Activated naive CD8-positive, alpha-beta T cell (primary cell): Measurements from ENCODE around the gene SHISA5.

Source experiments
- H3K27ac Mint-ChIP-seq: one replicate; pipeline ENCODE4 v1.8.0; 2021; ENCODE audit warnings: mixed read lengths
- H3K27me3 Mint-ChIP-seq: one replicate; pipeline ENCODE4 v1.8.0; 2021; ENCODE audit warnings: mixed read lengths
- H3K36me3 Mint-ChIP-seq: one replicate; pipeline ENCODE4 v1.8.0; 2021; ENCODE audit warnings: mixed read lengths
- H3K4me1 Mint-ChIP-seq: one replicate; pipeline ENCODE4 v1.8.0; 2021; ENCODE audit warnings: low read depth, mixed read lengths
- H3K4me3 Mint-ChIP-seq: one replicate; pipeline ENCODE4 v1.8.0; 2021; ENCODE audit warnings: mild to moderate bottlenecking, mixed read lengths
- H3K9me3 Mint-ChIP-seq: one replicate; pipeline ENCODE4 v1.8.0; 2021; ENCODE audit warnings: low read depth, mixed read lengths

The SHISA5 gene

GRCh38 chr3:48437812-48438211 lies 66.2 kb downstream of the SHISA5 start:
- peak overlapping the region; percentile 1 for H3K27ac Mint-ChIP-seq
- H3K4me3 Mint-ChIP-seq = no peak overlapping the region
- H3K27me3 Mint-ChIP-seq = no peaks in the 10 kb centered on the region
- H3K36me3 Mint-ChIP-seq = no peaks in the 10 kb centered on the region
- H3K4me1 Mint-ChIP-seq = peaks cover 38% of the 10 kb centered on the region
- H3K9me3 Mint-ChIP-seq = no peaks in the 10 kb centered on the region

DNA sequence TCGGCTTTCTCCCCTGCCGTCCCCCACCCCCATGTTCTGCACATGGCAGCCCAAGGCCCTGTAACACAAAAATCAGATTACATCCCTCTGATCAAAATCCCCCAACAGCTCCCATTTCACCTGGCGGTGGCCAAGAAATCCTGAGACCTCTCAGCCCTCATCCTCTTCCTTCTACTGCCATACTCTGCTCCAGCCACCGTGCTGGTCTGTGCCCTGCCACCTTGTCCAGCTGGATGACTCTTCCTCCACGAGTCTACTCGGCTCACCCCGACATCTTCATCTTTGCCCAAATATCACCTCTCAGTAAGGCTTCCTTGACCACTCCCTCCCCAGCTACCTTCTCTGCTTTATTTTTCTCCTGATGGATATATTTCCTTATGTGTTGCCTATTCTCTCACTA lies 67.1 kb downstream of the SHISA5 start:
- H3K27ac Mint-ChIP-seq = no peak overlapping the region
- H3K4me3 Mint-ChIP-seq = no peak overlapping the region
- no peaks in the 10 kb centered on the region for H3K9me3 Mint-ChIP-seq
- H3K36me3 Mint-ChIP-seq = no peaks in the 10 kb centered on the region
- H3K4me1 Mint-ChIP-seq = peaks cover 33% of the 10 kb centered on the region
- no peaks in the 10 kb centered on the region for H3K27me3 Mint-ChIP-seq

GRCh38 chr3:48436477-48436787 lies 67.5 kb downstream of the SHISA5 start:
- Mint-ChIP-seq H3K27ac (no peak overlapping the region), H3K27me3 (no peaks in the 10 kb centered on the region), H3K9me3 (no peaks in the 10 kb centered on the region), H3K36me3 (no peaks in the 10 kb centered on the region), H3K4me3 (no peak overlapping the region), H3K4me1 (peaks cover 28% of the 10 kb centered on the region)

- H3K9me3 Mint-ChIP-seq = no peaks in the 10 kb centered on the region
- H3K4me3 Mint-ChIP-seq = no peak overlapping the region
- H3K36me3 Mint-ChIP-seq = no peaks in the 10 kb centered on the region
- no peak overlapping the region for H3K27ac Mint-ChIP-seq
- peaks cover 27% of the 10 kb centered on the region for H3K4me1 Mint-ChIP-seq
- no peaks in the 10 kb centered on the region for H3K27me3 Mint-ChIP-seq
These were observed 68.0 kb downstream of the SHISA5 start for GRCh38 chr3:48435774-48436476.

DNA sequence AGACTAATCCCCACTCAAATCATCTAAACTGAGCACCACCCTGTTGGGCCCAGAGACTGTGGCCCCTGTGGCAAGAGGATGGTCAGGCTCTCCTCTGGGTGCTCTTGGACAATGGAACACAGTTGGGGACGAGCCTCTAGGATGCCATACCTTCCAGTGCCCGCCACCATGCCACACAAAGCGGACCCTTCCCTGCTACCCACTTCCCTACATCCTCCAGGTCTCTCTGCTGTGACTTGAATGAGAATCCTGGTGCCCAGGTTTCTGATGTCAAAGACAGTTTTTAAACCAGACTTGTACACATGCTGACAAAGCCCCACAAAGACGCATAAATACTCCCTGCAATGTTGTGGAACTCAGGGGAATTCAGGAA lies 68.8 kb downstream of the SHISA5 start:
- no peak overlapping the region for H3K27ac Mint-ChIP-seq
- H3K36me3 Mint-ChIP-seq = no peaks in the 10 kb centered on the region
- H3K27me3 Mint-ChIP-seq = no peaks in the 10 kb centered on the region
- H3K4me1 Mint-ChIP-seq = peaks cover 28% of the 10 kb centered on the region
- H3K9me3 Mint-ChIP-seq = no peaks in the 10 kb centered on the region
- H3K4me3 Mint-ChIP-seq = no peak overlapping the region

- Mint-ChIP-seq H3K9me3 (no peaks in the 10 kb centered on the region), H3K36me3 (no peaks in the 10 kb centered on the region), H3K4me3 (no peak overlapping the region), H3K27ac (peak overlapping the region; percentile 10), H3K27me3 (no peaks in the 10 kb centered on the region), H3K4me1 (peaks cover 27% of the 10 kb centered on the region)
These were observed 69.3 kb downstream of the SHISA5 start for GRCh38 chr3:48434591-48435222.

DNA sequence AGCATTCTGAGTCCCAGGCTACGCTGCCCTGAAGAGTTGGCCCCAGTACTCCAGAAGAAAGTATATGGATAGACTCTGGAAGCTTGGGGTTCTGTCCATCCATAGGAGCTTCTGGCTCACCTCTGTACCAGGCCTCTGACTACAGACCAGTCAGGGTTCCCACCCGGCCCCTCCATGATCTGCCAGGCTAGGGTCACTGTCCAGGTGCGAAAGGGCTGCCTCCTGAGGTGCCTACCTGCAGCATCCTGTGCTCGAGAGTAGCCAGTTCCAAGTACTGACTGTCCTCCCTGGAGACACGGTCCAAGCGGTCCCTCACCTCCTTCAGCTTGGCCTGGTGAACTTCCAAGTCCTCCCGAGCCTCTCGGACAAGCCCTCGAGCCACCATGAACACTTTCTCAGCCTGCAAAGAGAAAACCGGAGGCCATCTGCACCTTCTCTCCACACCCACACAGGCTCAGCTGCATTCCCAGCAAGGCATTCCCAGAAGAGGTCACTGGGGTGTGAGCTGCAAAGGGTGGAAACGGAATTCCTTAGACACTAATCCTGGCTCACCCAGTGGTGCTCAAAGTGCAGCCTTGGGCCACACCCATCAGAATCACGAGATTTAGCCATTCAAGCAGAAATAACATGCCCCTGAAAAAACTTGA lies 70.4 kb downstream of the SHISA5 start:
- no peaks in the 10 kb centered on the region for H3K27me3 Mint-ChIP-seq
- peaks cover 20% of the 10 kb centered on the region for H3K4me1 Mint-ChIP-seq
- no peaks in the 10 kb centered on the region for H3K36me3 Mint-ChIP-seq
- H3K9me3 Mint-ChIP-seq = no peaks in the 10 kb centered on the region
- H3K4me3 Mint-ChIP-seq = no peak overlapping the region
- H3K27ac Mint-ChIP-seq = no peak overlapping the region

- H3K36me3 Mint-ChIP-seq = no peaks in the 10 kb centered on the region
- peaks cover 16% of the 10 kb centered on the region for H3K4me1 Mint-ChIP-seq
- H3K27me3 Mint-ChIP-seq = no peaks in the 10 kb centered on the region
- no peak overlapping the region for H3K27ac Mint-ChIP-seq
- H3K9me3 Mint-ChIP-seq = no peaks in the 10 kb centered on the region
- no peak overlapping the region for H3K4me3 Mint-ChIP-seq
These were observed 71.3 kb downstream of the SHISA5 start for GRCh38 chr3:48432411-48433371.

- Mint-ChIP-seq H3K4me3 (peak overlapping the region; percentile 85), H3K27ac (no peak overlapping the region), H3K4me1 (peaks cover 16% of the 10 kb centered on the region), H3K27me3 (no peaks in the 10 kb centered on the region), H3K9me3 (no peaks in the 10 kb centered on the region), H3K36me3 (no peaks in the 10 kb centered on the region)
These were observed 72.5 kb downstream of the SHISA5 start for GRCh38 chr3:48431224-48432029.

DNA sequence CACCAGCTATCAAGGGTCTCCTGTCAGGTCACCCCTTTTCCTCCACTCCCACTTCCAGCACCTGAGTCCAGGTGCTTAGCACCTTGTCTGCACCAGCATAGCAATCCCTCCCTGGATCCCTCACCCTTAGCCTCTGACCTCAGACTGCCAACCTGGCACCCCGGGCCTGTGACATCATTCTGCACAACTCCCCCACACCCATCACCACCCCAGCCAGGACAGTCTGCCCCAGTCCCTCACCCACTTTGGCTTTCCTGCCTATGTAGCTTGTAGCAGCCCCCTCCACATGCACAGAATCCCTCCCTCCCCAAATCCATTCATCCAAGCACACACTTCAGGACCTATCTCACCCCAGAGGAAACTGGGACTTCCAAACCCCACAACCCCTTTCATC lies 73.3 kb downstream of the SHISA5 start:
- Mint-ChIP-seq H3K27ac (no peak overlapping the region), H3K36me3 (no peaks in the 10 kb centered on the region), H3K9me3 (no peaks in the 10 kb centered on the region), H3K27me3 (no peaks in the 10 kb centered on the region), H3K4me3 (peak overlapping the region; percentile 85), H3K4me1 (peaks cover 16% of the 10 kb centered on the region)

GRCh38 chr3:48429960-48430707 lies 73.8 kb downstream of the SHISA5 start, which contains the start of gene PLXNB1:
PLXNB1 (minus strand) TSS chr3:48430086; CDS start chr3:48424611, 5,475 bp downstream.
- Mint-ChIP-seq H3K4me1 (peaks cover 13% of the 10 kb centered on the region), H3K27ac (peak within 1 kb of the TSS; percentile 34), H3K36me3 (no peaks in the 10 kb centered on the region), H3K27me3 (no peaks in the 10 kb centered on the region), H3K4me3 (peak within 1 kb of the TSS; percentile 85), H3K9me3 (no peaks in the 10 kb centered on the region)

GRCh38 chr3:48429317-48429959 lies 74.5 kb downstream of the SHISA5 start:
- Mint-ChIP-seq H3K27me3 (no peaks in the 10 kb centered on the region), H3K9me3 (no peaks in the 10 kb centered on the region), H3K4me1 (peaks cover 12% of the 10 kb centered on the region), H3K27ac (no peak overlapping the region), H3K36me3 (no peaks in the 10 kb centered on the region), H3K4me3 (peak overlapping the region; percentile 85)

DNA sequence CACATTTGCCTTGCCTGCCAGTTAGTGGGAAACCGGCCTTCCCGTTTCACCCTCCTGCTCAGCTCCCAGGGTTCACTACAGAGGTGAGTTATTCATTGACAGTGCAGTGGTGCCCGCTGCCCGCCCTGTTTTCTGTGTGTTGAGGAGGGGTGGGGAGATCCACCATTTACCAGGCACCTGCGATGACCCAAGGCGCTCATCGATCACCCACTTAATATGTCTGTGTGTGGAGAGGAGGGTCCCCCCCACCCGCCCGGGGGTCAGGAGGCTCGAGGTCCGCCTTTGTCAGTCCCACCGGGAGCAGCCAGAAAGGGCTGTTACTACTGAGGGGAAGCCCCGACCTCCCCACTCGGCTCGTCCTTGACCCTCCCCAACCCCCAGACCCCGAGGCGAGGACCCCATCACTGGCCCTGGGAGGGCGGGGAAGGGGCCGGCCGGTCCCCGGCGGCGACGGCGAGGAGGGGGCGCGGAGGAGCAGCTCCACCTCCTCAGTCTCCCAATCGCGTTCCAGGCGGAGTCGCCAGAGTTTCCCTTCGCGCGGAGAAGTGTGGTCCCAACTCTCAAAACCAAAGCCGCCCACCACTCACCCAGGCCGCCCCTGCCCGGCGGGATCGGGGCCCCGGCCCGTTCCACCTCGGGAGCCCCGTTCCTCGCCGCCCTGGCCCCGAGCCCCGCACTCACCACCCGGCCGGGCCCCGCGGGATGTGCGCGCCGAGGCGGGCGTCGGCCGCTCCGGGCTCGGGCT lies 75.2 kb downstream of the SHISA5 start:
- H3K4me3 Mint-ChIP-seq = peak overlapping the region; percentile 65

More for the DNA sequence above, 75.2 kb downstream of the SHISA5 start:
- Mint-ChIP-seq H3K4me1 (peaks cover 10% of the 10 kb centered on the region), H3K9me3 (no peaks in the 10 kb centered on the region), H3K27me3 (no peaks in the 10 kb centered on the region), H3K27ac (no peak overlapping the region), H3K36me3 (no peaks in the 10 kb centered on the region)
